Natural killer cell (primary cell): ENCODE data around the gene TMEM170B. TPM values are rescaled to one million over a fixed set of nuclear protein-coding genes. Genes with fewer than 3 reads are reported as not detected.

Experiments used
- ATAC-seq, 3 donors: fragments of 150-1000 bp in 2 of 3; fragments of 200-7000 bp in 1 of 3; cut with Tn5 transposase; 1 replicate in 1 of 3; 2 replicates in 2 of 3; pipeline ENCODE4 v1.10.0; 2021; ENCODE audit warnings: mild to moderate bottlenecking in 2 of 3, moderate library complexity in 2 of 3
- DNase-seq, 2 donors: peaks; one replicate each; pipeline versions ENCODE4 v3.0.0 to v3.0.0-alpha.2; 2013 to 2021; ENCODE audit warnings: mixed read lengths in 1 of 2
- H3K27ac ChIP-seq: one replicate; pipeline ENCODE4 v1.5.1; 2013; ENCODE audit warnings: mild to moderate bottlenecking, low read length
- H3K27me3 ChIP-seq: one replicate; pipeline ENCODE4 v1.6.1; 2013; ENCODE audit warnings: low read length; ENCODE audit not compliant: control insufficient read depth, insufficient read depth
- H3K36me3 ChIP-seq: one replicate; pipeline ENCODE4 v1.6.1; 2013; ENCODE audit warnings: low read length; ENCODE audit not compliant: control insufficient read depth, insufficient read depth
- H3K4me1 ChIP-seq: one replicate; pipeline ENCODE4 v1.6.1; 2013; ENCODE audit warnings: low read length; ENCODE audit not compliant: control insufficient read depth, insufficient read depth
- H3K4me3 ChIP-seq: one replicate; pipeline ENCODE4 v1.5.1; 2013; ENCODE audit warnings: low read length
- H3K9me3 ChIP-seq: one replicate; pipeline ENCODE4 v1.6.1; 2013; ENCODE audit warnings: low read length; ENCODE audit not compliant: control insufficient read depth, insufficient read depth
- H3K27ac Mint-ChIP-seq, 2 donors: one replicate each; pipeline ENCODE4 v1.8.0; 2022; ENCODE audit warnings: mild to moderate bottlenecking in 2 of 2, mixed read lengths in 2 of 2, moderate library complexity in 1 of 2
- H3K27me3 Mint-ChIP-seq, 2 donors: one replicate each; pipeline ENCODE4 v1.8.0; 2022; ENCODE audit warnings: low read depth in 2 of 2, mixed read lengths in 2 of 2
- H3K36me3 Mint-ChIP-seq: one replicate; pipeline ENCODE4 v1.8.0; 2022; ENCODE audit warnings: mixed read lengths
- H3K4me1 Mint-ChIP-seq, 2 donors: one replicate each; pipeline ENCODE4 v1.8.0; 2022; ENCODE audit warnings: mixed read lengths in 2 of 2
- H3K4me3 Mint-ChIP-seq: one replicate; pipeline ENCODE4 v1.8.0; 2022; ENCODE audit warnings: mild to moderate bottlenecking, moderate library complexity, mixed read lengths
- H3K9me3 Mint-ChIP-seq, 2 donors: one replicate each; pipeline ENCODE4 v1.8.0; 2022; ENCODE audit warnings: mixed read lengths in 2 of 2
- WGBS: methylation state at CpG from one replicate; pipeline ENCODE4 v1.1.7; 2013; ENCODE audit warnings: missing lambda C conversion rate; ENCODE audit not compliant: insufficient coverage; 5-methylcytosine and 5-hydroxymethylcytosine counted together
- intact Hi-C: fragments of 100-400 bp; cut with micrococcal nuclease; formaldehyde crosslinking; loops from one replicate; pipeline ENCODE4 v1.14.2; 2022
- total RNA-seq, 4 donors: library from RNA; stranded (reverse); fragments of 120-200 nt in 1 of 4; gene quantifications; one replicate each; pipeline versions ENCODE4 v1.2.3 to v1.2.4, GENCODE V29; 2013 to 2022
- TF ChIP-seq, protein P1 (sequence below): fragments of 200-600 bp; IDR thresholded peaks from one replicate; pipeline ENCODE4 v1.8.0; 2022; ENCODE audit warnings: antibody characterized with exemption

The TMEM170B gene
- total RNA-seq, 3 donors from 2014 or later (not counting 1 experiment from before 2014, with no cell fraction given) = 1.8 to 3.6 (median 2.5) TPM

DNA sequence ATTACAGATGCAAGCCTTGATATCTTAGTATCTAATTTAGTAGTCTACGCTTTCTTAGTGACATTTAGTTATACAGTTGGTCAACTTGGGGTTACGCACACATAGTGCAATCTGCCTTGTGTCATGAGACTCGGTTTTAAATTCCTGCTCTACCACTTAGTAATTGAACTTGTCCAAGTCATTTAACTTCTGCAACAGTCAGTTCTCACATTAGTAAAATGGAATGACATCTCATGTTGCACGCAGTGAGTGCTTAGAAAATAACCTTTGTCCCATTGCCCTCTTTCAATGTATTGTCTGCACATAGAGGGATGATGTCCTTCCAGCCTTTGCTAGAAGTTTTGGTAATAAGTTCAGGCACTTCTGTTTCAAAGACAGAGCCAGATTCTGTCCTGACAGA, 48.6 kb downstream of the TMEM170B start:
- Mint-ChIP-seq H3K27me3 (no peaks in the 10 kb centered on the region), H3K4me3 (no peak overlapping the region), H3K36me3 (no peaks in the 10 kb centered on the region), H3K4me1 (no peaks in the 10 kb centered on the region), H3K27ac (no peak overlapping the region), H3K9me3 (no peaks in the 10 kb centered on the region)
- Histone ChIP-seq H3K9me3 (no peaks in the 10 kb centered on the region), H3K27ac (no peak overlapping the region), H3K27me3 (no peaks in the 10 kb centered on the region), H3K36me3 (no peaks in the 10 kb centered on the region), H3K4me3 (no peak overlapping the region), H3K4me1 (no peaks in the 10 kb centered on the region)
- DNase-seq (no peak), ATAC-seq (no peak)
- intact Hi-C loops = no loop called here
- TF ChIP-seq, protein P1, sequence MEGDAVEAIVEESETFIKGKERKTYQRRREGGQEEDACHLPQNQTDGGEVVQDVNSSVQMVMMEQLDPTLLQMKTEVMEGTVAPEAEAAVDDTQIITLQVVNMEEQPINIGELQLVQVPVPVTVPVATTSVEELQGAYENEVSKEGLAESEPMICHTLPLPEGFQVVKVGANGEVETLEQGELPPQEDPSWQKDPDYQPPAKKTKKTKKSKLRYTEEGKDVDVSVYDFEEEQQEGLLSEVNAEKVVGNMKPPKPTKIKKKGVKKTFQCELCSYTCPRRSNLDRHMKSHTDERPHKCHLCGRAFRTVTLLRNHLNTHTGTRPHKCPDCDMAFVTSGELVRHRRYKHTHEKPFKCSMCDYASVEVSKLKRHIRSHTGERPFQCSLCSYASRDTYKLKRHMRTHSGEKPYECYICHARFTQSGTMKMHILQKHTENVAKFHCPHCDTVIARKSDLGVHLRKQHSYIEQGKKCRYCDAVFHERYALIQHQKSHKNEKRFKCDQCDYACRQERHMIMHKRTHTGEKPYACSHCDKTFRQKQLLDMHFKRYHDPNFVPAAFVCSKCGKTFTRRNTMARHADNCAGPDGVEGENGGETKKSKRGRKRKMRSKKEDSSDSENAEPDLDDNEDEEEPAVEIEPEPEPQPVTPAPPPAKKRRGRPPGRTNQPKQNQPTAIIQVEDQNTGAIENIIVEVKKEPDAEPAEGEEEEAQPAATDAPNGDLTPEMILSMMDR = no peak
- 99% methylated on average over 4 of the region's 4 CpGs for WGBS

DNA sequence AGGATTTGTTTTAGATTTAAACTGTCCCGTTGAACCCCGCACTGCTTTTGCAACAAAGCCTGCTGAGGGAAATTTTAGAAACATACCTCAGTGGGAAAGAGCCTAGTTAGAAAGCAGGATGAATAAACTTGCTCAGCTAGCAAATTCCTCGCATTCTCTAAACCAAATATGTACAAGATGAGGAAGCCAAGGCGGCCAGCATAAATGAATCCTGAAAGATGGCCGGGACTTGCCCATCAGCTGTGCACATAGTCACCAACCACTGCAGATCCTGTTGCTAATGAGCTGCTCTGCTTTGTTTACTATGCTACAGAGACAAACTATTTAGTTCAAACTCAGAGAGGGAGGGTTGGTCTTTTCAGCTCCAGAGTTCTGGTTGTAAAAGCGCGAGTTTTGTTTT, 49.0 kb downstream of the TMEM170B start:
- Mint-ChIP-seq H3K36me3 (no peaks in the 10 kb centered on the region), H3K27me3 (no peaks in the 10 kb centered on the region), H3K4me1 (no peaks in the 10 kb centered on the region), H3K4me3 (no peak overlapping the region), H3K9me3 (no peaks in the 10 kb centered on the region), H3K27ac (no peak overlapping the region)
- TF ChIP-seq, protein P1 = no peak
- H3K4me3 ChIP-seq = no peak overlapping the region
- DNase-seq (no peak), ATAC-seq (no peak)
- H3K9me3 ChIP-seq = no peaks in the 10 kb centered on the region
- H3K27ac ChIP-seq = no peak overlapping the region
- intact Hi-C loops = no loop called here
- no peaks in the 10 kb centered on the region for H3K4me1 ChIP-seq
- H3K36me3 ChIP-seq = no peaks in the 10 kb centered on the region
- H3K27me3 ChIP-seq = no peaks in the 10 kb centered on the region
- 93% methylated on average over 7 of the region's 7 CpGs for WGBS

DNA sequence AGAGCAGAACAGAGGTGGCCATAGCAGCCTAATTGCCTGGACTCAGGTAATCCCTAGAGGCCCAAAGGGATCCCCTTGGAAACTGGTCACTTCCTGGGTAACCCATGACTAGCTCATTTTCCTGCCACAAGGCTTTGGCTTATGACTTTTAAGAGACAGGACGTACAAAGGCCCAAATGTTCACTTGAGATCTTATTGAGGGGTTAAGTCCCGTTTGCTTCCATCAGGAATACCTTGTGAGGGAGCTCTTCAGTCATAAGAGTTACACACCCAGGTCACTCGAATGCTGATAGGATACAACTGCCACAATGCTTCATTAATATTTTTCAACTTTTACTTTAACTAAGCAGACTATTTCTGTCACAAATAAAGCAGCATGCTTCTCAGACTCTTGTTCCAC, 51.7 kb downstream of the TMEM170B start:
- no peaks in the 10 kb centered on the region for H3K27me3 Mint-ChIP-seq
- H3K4me3 Mint-ChIP-seq = no peak overlapping the region
- WGBS = 54% methylated on average over 3 of the region's 3 CpGs
- intact Hi-C loops = no loop called here
- no peaks in the 10 kb centered on the region for H3K9me3 ChIP-seq
- no peaks in the 10 kb centered on the region for H3K27me3 ChIP-seq
- no peaks in the 10 kb centered on the region for H3K4me1 Mint-ChIP-seq
- H3K4me1 ChIP-seq = no peaks in the 10 kb centered on the region
- no peak overlapping the region for H3K27ac ChIP-seq
- H3K27ac Mint-ChIP-seq = no peak overlapping the region
- no peaks in the 10 kb centered on the region for H3K36me3 Mint-ChIP-seq
- H3K4me3 ChIP-seq = no peak overlapping the region
- TF ChIP-seq, protein P1 = no peak
- H3K36me3 ChIP-seq = no peaks in the 10 kb centered on the region
- ATAC-seq (no peak), DNase-seq (no peak)
- H3K9me3 Mint-ChIP-seq = no peaks in the 10 kb centered on the region

DNA sequence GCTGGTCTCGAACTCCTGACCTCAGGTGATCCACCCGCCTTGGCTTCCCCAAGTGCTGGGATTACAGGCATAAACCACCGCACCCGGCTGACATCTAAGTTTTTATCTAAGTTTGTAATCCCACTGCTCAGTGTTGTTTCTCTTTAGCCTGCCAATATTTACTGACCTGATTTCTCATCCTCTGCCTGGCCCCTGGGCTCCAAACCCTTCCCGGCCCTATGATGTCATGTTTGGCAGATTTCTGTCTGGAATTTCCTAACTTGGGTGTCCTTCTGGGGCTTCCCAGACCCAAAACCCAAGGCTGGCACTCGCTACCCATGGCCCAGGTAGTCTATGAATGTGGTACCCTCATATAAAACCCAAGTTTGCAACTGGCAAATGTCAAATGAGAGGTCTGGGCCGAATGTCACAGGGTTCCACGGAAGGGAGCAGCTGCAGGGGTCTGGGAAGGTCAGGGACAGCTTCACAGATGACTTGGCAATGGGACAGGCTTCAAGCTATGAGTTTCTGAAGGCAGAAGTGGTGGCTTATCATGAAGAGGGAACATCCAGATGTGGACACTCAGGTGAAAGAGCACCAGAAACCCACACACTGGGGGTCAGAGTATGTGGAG, 54.9 kb downstream of the TMEM170B start:
- no peaks in the 10 kb centered on the region for H3K9me3 ChIP-seq
- DNase-seq (no peak), ATAC-seq (no peak)
- no peaks in the 10 kb centered on the region for H3K27me3 ChIP-seq
- Mint-ChIP-seq H3K4me3 (no peak overlapping the region), H3K9me3 (no peaks in the 10 kb centered on the region), H3K36me3 (no peaks in the 10 kb centered on the region), H3K27ac (no peak overlapping the region), H3K27me3 (no peaks in the 10 kb centered on the region), H3K4me1 (no peaks in the 10 kb centered on the region)
- TF ChIP-seq, protein P1 = no peak
- H3K4me1 ChIP-seq = no peaks in the 10 kb centered on the region
- H3K27ac ChIP-seq = no peak overlapping the region
- 82% methylated on average over 8 of the region's 8 CpGs for WGBS
- H3K4me3 ChIP-seq = no peak overlapping the region
- H3K36me3 ChIP-seq = no peaks in the 10 kb centered on the region
- intact Hi-C loops = no loop called here
